Hindlimb muscle (tissue), 1 donor: Measurements from ENCODE around the gene CDC5L. TPM values are rescaled to one million over a fixed set of nuclear protein-coding genes. Genes with fewer than 3 reads are reported as not detected.
A peak's percentile ranks its signal among the peaks of the same experiment; 100 is the strongest.
"Not testable (repeated sequence)": the region's sequence is repeated elsewhere in the genome, so short reads cannot be mapped to it uniquely, and the experiment has no call there.

Experiments
- DNase-seq: peaks from one replicate; pipeline ENCODE4 v3.0.0-alpha.2; 2013
- polyA plus RNA-seq: library from polyadenylated mRNA; unstranded; fragments of 120-200 nt; gene quantifications from one replicate; pipeline ENCODE4 v1.2.1, GENCODE V29; 2013; ENCODE audit not compliant: insufficient read length

CDC5L gene
- polyA plus RNA-seq, 1 donor: 24.1 TPM

DNA sequence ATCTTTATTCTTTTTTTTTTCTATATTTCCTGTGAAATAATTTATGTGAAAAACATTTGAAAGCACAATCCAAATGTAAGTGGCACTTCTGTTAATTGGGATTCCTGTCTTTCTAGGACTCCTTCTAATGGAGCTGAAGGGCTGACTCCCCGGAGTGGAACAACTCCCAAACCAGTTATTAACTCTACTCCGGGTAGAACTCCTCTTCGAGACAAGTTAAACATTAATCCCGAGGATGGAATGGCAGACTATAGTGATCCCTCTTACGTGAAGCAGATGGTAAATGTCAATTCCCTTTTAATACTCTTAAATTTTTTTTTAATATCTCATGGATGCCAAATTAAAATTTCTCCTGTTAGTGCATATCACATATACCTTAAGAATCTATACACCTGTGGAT lies 35.0 kb downstream of the CDC5L start:
- no peak for DNase-seq

DNA sequence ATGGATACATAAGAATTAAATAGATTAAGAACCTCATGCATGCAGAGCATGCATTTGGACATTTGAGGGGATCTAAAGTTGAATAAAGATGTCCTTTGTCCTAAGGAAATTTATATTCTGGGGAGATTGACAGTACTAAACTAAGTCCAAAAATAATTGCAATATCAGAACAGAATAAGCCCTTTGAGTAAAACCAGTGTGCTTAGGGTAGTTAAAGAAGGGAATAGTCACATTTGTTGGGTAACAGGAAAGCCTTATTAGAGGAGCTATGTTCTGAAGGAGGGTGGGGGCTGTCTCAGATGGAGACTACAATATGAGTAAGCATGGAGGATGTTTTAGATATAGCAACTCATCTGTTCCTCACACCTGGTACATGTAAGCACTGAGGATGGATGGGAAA lies 35.8 kb downstream of the CDC5L start:
- no peak for DNase-seq

DNA sequence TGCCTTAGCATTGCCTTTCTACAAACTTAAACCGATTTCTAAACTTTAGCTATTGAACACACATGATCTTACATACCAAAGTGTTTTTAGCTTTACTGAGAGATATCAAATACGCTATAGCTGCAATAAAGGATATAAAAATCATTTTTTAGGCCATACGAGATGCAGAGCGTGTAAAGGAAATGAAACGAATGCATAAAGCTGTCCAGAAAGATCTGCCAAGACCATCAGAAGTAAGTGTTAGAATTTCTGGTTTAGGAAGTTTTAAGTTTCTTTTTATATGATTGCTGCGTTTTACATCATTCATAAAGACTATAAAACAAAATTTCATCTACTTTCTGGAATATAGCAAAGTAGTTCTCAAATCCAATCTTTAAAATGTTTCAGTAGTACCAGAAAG lies 38.4 kb downstream of the CDC5L start:
- DNase-seq: no peak

DNA sequence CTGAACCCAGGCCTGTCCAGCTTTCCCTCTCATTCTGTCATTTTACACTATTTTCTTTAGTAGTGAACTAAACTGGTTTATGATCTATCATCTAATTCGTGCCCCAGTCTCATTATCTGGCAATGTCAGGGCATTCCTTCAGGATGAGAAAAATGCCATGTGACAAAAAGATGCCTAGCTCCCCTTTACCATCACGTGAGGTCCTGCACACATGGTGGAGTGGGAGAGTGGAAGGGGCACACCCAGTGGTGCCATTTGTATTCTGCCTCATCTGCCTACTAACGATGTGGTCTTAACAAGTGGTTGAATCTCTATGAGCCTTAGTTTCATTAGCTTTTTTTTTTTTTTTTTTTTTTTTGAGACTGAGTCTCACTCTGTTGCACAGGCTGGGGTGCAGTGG lies 41.2 kb downstream of the CDC5L start:
- DNase-seq: no peak

DNA sequence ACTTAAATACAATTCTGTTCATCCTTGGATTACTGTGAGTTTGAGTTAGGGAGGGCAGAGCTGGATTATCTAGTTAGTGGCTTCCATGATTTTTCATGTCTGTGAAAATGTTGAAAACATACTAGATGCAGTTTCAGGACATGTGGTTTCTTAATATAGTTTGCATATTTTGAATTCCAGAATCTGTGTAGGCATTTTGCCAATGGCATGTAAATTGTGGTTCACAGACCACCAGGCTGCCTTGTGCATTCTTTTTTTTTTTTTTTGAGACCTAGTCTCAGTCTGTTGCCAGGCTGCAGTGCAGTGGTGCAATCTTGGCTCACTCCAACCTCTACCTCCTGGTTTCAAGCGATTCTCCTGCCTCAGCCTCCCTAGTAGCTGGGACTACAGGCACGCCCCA lies 42.8 kb downstream of the CDC5L start:
- no peak for DNase-seq

DNA sequence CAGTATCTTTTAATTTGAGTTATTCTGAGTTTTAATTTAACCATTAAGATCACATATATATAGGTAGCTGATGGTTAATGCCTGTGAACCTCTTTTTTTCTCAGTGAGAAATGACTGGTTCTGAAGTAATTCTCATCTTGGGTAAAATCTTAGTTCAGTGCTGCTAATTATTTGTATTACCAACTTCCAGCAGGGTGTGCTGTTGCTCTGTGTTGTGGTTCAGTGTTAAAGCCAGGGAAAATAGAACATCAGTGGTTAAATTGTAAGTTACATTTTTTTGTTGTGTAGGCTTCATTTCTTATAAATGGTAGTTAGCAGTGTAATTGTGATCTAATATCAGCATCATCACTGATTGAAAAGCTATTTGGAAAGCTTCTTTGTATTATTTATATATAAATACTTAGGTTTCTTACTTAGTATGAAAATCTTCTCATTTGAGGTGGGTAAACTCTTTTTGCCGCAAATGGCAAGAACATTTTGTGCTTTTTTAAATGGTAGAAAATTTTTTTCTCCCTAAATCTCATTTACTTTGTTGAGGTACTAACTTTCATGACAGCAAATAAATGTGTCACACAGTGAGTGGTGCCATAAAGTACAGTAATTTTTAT lies 43.7 kb downstream of the CDC5L start:
- peak; percentile 58 for DNase-seq

DNA sequence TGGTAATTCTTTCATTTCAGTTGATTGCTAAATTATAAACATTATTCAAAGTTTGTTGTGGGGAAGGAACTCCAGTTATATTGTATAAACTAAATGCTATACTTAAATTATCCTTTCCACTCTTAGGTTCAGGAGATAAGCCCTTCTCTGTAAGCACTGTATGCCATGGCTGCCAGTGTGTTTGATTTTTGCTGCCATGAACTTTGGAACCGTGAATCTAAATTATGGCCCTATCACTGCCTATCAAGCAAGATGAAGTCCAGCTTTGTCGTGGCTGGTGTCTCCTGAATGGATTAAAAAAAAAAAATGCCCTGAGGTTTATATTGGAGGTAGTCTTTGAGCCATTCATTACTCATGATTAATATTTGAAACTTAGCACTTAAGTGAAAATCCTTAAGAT lies 44.7 kb downstream of the CDC5L start:
- DNase-seq: no peak

DNA sequence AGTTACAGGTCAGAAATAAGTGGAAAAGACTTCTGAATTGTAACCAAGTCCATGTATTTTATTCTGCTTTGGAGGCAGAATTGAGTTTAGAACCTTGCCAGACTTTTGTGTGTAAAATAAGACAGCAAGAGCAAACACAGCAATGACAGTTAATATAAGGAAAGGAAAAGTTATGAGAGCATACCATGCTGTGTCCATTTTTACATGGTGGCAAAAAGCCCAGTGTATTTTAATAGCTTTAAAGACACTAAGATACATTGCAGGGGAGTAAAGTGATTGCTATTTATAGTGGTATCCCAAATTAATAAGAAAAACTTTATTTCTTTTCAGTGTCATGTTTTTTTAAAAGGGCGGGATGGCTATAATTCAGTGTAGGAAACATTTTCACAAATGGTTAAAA lies 45.2 kb downstream of the CDC5L start:
- DNase-seq: peak; percentile 17

DNA sequence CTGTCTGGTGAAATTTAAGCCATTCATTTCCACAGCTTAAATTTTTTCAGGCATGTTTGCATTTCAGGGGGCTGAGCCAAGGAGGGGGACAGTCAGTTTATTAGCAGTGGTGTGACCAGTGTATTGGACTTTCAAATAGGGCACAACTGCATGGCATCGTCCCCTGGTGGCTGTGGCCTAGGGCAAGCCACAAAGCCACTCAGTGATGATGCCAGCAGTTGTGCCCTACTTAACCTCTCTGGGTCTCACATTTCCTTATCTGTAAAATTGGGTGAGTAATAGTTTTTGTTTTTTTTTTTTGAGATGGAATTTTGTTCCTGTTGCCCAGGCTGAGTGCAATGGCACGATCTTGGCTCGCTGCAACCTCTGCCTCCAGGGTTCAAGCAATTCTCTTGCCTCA lies 48.0 kb downstream of the CDC5L start:
- DNase-seq: no peak

DNA sequence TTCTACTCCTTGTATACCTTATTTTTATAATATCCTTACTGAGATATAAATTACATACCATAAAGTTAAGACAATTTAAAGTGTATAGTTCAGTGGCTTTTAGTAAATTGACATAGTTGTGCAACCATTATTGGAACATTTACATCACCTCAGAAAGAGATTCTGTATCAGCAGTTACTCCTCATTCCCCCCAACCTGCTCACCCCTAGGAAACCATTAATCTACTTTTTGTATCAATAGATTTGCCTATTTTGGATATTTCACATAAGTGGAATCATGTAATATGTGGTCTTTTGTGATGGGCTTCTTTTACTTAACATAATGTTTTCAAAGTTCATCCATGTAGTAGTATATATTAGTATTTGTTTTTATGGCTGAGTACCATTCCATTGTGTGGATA lies 51.3 kb downstream of the CDC5L start:
- DNase-seq: no peak

DNA sequence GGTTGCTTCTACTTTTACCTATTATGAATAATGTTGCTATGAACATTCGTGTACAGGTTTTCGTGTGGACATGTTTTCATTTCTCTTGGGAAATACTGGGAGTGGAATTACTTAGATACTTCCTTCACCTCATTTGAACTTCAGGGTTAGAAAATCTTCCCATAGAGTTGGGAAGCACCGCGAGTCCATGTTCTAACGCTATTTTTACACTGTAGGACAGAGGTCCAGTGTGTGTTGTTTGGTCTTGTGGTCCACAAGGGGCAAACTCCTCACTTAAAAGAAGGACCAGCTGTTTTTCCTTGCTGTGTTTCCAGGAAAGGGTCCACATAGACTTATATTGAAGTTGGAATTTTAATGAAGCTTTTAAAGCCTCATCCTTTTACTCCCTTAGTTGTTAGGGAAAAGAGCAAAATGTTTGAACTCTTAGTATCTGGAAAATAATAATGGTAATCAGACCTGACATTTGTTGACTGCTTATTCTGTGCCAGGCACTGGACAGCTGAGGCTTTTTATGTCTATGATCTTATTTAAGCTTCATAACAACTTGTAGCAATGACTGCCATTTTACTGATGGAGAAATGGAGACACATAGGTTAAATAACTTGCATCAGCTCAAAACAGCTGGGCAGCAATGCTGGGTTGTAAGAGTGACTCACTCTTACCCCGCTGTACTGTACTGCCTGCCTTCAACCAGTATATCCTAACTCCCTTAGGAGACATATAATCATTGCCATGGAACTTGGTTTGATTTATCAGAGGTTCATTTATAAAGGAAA lies 52.0 kb downstream of the CDC5L start:
- no peak for DNase-seq

DNA sequence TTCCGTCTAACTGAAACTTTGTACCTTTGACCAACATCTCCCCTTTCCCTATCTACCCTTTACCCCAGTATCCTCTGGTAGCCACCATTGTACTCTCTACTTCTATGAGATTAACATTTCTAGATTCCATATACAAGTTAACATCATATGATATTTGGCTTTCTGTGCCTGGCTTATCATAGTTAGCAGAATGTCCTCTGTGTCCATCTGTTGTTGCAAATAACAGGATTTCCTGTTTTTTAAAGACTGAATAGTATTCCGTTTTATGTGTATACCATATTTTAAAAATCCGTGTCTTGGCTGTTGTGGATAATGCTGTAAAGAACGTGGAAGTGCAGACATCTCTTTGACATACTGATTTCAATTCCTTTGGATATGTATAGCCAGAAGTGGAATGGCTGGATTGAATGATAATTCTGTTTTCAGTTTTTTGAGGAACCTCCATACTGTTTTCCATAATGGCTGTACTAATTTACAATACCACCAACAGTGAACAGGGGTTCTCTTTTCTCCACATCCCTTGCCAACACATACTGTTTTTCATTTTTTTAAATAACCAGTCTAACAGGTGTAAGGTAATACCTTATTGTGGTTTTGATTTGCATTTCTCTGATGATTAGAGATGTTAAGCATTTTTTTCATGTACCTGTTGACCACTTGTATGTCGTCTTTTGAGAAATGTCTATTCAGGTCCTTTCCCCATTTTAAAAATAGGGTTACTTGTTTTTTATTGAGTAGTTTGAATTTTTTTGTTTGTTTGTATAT lies 53.8 kb downstream of the CDC5L start:
- no peak for DNase-seq

DNA sequence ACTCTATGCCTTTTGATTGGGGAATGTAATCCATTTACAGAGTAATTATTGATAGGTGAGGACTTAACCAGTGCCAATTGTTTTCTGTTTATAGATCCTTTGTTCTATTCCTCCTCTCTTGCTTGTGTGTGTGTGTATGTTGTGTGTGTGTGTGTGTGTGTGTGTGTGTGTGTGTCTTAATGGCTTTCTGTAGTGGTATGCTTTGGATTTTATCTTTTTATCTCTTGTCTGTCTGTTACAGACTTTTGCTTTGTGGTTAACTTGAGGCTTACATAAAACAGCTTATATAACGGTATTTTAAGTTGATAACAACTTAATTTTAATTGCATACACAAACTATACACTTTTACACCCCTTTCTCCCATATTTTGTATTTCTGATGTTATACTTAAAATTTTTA lies 54.7 kb downstream of the CDC5L start:
- DNase-seq: no peak

DNA sequence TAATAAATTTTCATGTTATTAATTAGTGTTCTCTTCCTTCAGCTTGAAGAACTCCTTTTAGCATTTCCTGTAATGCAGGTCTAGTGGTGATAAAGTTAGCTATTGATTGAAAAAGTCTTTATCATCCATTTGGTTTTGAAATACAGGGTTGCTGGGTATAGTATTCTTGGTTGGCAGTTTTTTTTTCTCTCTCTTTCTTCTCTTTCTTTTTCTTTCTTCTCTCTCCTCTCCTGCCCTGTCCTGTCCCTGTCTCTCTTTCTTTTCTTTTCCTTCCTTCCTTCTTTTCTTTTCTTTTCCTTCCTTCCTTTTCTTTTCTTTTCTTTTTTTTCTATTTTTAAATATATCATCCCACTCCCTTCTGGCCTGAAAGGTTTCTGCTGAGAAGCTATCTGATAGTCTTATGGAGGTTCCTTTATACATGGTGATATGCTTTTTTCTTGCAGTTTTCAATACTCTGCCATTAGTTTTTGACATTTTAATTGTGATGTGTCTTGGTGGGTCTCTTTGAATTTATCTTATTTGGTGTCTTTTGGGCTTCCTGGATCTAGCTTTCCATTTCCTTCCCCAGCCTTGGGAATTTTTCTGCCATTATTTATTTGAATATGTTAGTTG lies 55.4 kb downstream of the CDC5L start:
- DNase-seq: no peak

DNA sequence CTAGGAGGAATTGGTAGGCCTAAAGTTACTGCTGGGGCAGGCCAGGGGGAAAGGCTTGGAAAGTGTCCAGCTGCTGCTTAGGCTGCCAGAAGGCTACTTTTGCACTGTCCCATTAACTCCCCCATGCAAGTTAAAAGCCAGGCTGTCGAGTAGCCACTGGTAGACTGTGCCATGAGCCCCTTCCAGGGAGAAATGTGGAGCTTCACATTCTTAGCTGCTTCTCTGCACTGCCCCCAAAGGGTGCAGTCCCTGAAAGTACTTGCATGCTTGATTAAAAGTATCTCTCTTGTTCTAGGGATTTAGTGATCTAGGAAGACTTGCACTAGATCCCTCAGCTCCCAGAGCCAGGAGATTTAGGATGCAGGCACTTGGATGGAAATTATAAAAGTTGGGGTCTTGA lies 57.3 kb downstream of the CDC5L start:
- no peak for DNase-seq

DNA sequence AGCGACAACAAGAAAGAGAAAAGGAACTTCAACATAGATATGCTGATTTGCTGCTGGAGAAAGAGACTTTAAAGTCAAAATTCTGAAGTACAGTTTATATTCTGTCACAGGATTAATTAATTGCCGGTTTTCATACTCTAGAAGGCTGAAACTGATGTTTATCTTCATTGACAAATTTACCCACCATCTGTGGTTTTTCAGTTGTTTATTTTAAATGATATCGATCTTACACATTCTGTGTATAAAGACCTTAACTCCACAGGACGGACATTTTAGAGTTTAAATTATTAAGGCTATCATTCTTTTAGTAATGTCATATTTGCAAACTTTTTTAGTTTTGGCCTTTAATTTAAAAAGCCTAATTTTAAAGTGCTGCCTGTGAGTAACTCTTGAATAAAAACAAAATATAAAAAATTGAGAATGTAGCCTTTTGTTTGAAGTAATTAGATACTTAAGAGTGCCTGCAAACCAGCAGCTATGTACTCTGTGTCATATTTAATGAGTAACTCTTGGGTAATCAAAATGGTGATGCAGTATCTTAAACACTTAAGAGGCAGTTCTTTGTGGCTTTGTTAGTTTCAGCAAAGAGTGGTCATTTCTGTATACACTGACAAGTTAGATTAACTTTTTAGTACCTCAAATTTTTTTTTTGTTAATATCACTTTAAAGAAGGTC lies 59.3 kb downstream of the CDC5L start:
- no peak for DNase-seq

DNA sequence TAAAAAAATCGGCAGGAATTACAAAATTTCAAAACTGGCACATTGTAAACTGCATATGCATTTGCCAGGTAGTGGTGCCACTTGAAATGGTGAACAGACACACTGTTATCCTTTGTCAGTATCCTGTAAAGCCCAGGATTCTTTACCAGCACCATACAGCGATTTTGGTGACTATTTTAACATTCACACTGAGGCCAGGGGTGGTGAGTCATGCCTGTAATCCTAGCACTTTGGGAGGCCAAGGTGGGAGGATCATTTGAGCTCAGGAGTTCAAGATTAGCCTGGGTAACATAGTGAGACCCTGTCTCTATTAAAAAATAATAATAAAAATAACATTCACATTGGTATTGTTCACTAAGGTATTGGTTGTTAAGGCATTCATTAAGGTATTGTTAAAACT lies 61.7 kb downstream of the CDC5L start:
- DNase-seq: not testable (repeated sequence)

DNA sequence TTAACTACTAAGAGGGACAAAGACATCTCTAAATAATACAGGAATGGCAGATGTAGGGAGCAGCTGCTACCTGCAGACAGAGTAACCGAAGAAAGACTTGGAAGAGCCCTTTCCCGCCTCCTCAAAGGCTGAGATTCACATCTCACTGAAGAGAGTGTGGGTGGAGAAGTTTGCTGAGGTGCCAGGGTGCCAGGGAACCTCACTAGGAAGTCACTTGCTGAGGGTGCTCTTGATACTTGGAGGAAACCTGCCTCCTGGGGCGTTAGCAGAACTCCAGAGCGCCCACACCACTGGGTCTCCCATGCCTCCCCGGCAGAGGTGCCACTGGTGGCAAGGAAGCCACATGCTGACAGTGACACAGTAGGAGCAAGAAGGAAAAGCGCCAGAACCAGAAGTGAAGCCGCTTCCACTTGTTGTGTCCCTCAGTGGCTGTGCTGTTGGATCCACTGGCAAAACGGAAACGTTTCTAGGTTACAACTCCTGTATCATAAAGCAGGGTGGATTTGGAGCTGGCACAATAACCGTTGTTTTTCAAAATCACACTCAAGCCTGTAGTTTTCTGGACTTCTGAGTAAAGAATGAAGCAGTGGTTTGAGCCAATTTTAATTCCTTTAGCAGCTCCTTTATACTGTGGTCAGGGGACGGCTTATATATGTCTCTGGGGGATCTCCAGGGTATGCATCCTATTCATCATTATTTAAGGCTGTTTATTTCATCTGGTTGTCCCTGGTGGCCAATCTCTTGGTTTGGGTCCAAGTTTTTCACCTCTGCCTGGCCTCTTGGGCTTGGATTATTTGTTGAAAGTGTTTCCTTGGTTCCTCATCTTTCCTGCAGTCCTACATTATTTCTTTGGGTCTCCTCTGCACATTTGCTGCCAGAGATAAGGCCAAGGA lies 64.5 kb downstream of the CDC5L start:
- no peak for DNase-seq

DNA sequence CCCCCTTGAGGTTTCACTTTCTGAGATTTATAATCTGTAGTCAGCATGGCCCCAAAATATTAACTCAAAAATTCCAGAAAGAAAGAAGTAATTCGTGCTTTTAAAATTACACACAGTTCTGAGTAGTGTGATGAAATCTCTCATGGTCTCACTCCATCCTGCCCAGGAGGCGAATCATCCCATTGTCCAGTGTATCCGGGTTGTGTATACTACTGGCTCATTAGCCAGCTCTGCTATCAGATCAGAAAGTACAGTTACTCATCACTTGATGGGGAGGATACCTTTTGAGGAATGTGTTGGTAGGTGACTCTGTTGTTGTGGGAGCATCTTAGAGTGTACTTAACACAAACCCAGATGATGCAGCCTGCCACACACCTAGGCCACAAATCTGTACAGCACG lies 65.2 kb downstream of the CDC5L start:
- no peak for DNase-seq

DNA sequence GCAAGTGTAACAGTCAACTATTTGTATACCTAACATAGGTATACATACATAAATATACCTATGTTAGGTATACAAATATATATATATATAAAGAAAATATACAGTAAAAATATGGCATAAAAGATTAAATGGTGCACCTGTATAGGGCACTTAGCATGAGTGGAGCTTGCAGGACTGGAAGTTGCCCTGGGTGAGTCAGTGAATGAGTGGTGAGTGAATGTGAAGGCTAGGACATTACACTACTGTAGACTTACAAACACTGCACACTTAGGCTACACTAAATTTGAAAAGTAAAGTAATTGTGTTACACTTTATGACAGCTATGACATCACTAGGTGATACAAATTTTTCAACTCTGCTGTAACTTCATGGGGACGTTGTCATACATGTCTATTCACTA lies 65.6 kb downstream of the CDC5L start:
- no peak for DNase-seq

DNA sequence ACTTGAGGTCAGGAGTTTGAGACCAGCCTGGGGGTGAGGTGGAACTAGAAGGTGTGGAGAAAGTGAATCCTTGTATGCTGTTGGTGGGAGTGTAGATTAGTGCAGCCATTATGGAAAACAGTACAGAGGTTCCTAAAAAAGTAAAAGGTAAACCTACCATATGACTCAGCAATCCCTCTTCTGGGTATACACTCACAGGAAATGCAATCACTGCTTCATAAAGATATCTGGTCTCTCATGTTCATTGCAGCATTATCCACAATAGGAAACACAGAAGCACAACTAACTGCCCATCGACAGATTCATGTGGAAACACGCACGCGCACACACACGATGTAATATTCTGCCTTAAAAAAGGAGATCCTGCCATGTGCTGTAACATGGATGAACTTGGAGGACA lies 66.7 kb downstream of the CDC5L start:
- no peak for DNase-seq
